ENCODE measurements around the gene TWIST2.

Gene TWIST2

GRCh38 chr2:238896641-238897040 is 48.8 kb downstream of the TWIST2 start:
- Histone ChIP-seq H3K4me1 (no peaks in the 10 kb centered on the region), H3K9me3 (no peaks in the 10 kb centered on the region), H3K4me3 (ENCODE audit: low read depth, low read length) (no peak overlapping the region), H3K36me3 (no peaks in the 10 kb centered on the region), H3K27me3 (no peaks in the 10 kb centered on the region)
- no peak for DNase-seq
- TF ChIP-seq, protein P1, sequence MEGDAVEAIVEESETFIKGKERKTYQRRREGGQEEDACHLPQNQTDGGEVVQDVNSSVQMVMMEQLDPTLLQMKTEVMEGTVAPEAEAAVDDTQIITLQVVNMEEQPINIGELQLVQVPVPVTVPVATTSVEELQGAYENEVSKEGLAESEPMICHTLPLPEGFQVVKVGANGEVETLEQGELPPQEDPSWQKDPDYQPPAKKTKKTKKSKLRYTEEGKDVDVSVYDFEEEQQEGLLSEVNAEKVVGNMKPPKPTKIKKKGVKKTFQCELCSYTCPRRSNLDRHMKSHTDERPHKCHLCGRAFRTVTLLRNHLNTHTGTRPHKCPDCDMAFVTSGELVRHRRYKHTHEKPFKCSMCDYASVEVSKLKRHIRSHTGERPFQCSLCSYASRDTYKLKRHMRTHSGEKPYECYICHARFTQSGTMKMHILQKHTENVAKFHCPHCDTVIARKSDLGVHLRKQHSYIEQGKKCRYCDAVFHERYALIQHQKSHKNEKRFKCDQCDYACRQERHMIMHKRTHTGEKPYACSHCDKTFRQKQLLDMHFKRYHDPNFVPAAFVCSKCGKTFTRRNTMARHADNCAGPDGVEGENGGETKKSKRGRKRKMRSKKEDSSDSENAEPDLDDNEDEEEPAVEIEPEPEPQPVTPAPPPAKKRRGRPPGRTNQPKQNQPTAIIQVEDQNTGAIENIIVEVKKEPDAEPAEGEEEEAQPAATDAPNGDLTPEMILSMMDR (IDR thresholded peaks at IDR 0.05; ENCODE audit: low read depth, low read length), result no peak

GRCh38 chr2:238897122-238897880 is 49.4 kb downstream of the TWIST2 start:
- no peak overlapping the region for H3K4me3 ChIP-seq (ENCODE audit: low read depth, low read length)
- H3K9me3 ChIP-seq, result no peaks in the 10 kb centered on the region
- DNase-seq, result no peak
- H3K36me3 ChIP-seq, result no peaks in the 10 kb centered on the region
- H3K27me3 ChIP-seq, result no peaks in the 10 kb centered on the region
- no peaks in the 10 kb centered on the region for H3K4me1 ChIP-seq
- TF ChIP-seq, protein P1 (IDR thresholded peaks at IDR 0.05; ENCODE audit: low read depth, low read length), result no peak

GRCh38 chr2:238897911-238898311 is 50.0 kb downstream of the TWIST2 start:
- TF ChIP-seq, protein P1 (IDR thresholded peaks at IDR 0.05; ENCODE audit: low read depth, low read length), result no peak
- no peak for DNase-seq
- Histone ChIP-seq H3K27me3 (no peaks in the 10 kb centered on the region), H3K4me1 (no peaks in the 10 kb centered on the region), H3K9me3 (no peaks in the 10 kb centered on the region), H3K36me3 (no peaks in the 10 kb centered on the region), H3K4me3 (ENCODE audit: low read depth, low read length) (no peak overlapping the region)

DNA sequence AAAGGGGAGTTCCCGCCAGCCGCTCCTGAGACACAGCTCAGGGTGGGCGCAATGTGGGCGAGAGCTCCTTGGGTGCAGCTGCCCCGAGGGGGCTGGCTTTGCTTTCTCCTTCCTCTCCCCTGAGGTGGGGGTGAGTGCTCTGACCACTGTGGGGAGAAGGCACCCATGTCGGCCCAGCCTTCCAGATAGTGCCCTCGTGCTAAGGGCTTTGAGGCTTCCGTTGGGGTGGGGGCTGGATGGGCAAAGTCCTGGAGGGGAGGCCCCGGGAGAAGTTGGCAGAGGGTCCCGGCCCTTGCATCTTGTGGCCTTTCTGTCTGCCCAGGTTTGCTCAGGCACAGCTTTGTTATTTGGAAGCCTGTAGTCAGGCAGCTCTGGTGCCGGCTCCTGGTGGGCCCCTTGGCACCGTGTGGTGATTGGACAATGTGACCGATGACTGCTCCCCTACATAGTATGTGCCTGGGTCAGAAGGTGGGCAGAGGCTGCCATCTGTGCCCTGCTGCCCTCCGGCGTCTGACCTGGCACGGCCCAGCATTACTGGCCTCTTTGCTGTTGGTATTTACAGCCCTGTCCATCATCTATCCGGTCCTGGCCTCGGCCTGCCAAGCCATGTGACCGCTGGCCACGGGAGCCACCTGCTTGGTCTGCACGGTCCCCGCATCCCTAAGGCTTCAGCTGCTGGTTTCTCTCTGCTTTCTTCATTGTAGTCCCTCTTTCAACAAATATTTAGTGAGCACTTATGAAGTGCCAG is 50.8 kb downstream of the TWIST2 start:
- H3K36me3 ChIP-seq, result no peaks in the 10 kb centered on the region
- no peaks in the 10 kb centered on the region for H3K9me3 ChIP-seq
- TF ChIP-seq, protein P1 (IDR thresholded peaks at IDR 0.05; ENCODE audit: low read depth, low read length), result no peak
- H3K27me3 ChIP-seq, result no peaks in the 10 kb centered on the region
- DNase-seq, result no peak
- H3K4me3 ChIP-seq (ENCODE audit: low read depth, low read length), result no peak overlapping the region
- no peaks in the 10 kb centered on the region for H3K4me1 ChIP-seq

- H3K9me3 ChIP-seq, result no peaks in the 10 kb centered on the region
- TF ChIP-seq, protein P1 (IDR thresholded peaks at IDR 0.05; ENCODE audit: low read depth, low read length), result no peak
- H3K36me3 ChIP-seq, result no peaks in the 10 kb centered on the region
- H3K27me3 ChIP-seq, result no peaks in the 10 kb centered on the region
- DNase-seq, result no peak
- no peak overlapping the region for H3K4me3 ChIP-seq (ENCODE audit: low read depth, low read length)
- H3K4me1 ChIP-seq, result no peaks in the 10 kb centered on the region
These were observed 51.5 kb downstream of the TWIST2 start for GRCh38 chr2:238899386-238899785.

DNA sequence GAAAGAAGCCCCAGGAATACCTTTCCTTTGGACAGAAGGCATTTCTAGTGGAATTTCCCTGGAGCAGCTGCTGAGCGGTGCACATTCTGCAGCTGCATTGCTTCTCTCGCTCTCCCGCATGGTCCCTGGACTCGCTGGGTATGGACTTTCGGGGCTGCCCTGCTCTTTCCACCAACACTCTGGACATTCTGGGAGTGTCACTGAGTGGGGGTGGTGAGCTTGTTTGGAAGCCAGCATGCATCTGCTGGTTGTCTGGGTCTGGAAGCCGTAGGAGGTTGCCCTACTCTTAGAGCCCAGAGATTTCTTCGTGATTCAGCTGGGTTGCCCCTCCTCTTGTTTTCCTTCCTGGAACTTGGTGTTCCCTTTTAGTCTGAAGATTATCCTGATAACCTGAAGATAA is 52.6 kb downstream of the TWIST2 start:
- TF ChIP-seq, protein P1 (IDR thresholded peaks at IDR 0.05; ENCODE audit: low read depth, low read length), result no peak
- Histone ChIP-seq H3K9me3 (no peaks in the 10 kb centered on the region), H3K4me1 (no peaks in the 10 kb centered on the region), H3K36me3 (no peaks in the 10 kb centered on the region), H3K4me3 (ENCODE audit: low read depth, low read length) (no peak overlapping the region), H3K27me3 (no peaks in the 10 kb centered on the region)
- DNase-seq, result no peak

All from BE2C (cell line).